ENCODE measurements around the gene LRRC3.
"Not testable (repeated sequence)": the region's sequence is repeated elsewhere in the genome, so short reads cannot be mapped to it uniquely, and the experiment has no call there.

LRRC3 gene

GRCh38 chr21:44478124-44478800, 23.0 kb downstream of the LRRC3 start:
- in situ Hi-C loops (cut with MboI; ENCODE audit: low sequenced_read_pairs, unreplicated experiment): no loop called here
- no peak for DNase-seq (ENCODE audit: low spot score)
- no peak for TF ChIP-seq CTCF (IDR thresholded peaks at IDR 0.05; ENCODE audit: borderline replicate concordance, control extremely low read depth, extremely low read depth, insufficient read depth, missing control alignments)

- in situ Hi-C loops (cut with MboI; ENCODE audit: low sequenced_read_pairs, unreplicated experiment): no loop called here
- no peak for DNase-seq (ENCODE audit: low spot score)
- no peak for TF ChIP-seq CTCF (IDR thresholded peaks at IDR 0.05; ENCODE audit: borderline replicate concordance, control extremely low read depth, extremely low read depth, insufficient read depth, missing control alignments)
These were observed 23.5 kb downstream of the LRRC3 start for GRCh38 chr21:44478801-44479167.

- TF ChIP-seq CTCF (IDR thresholded peaks at IDR 0.05; ENCODE audit: borderline replicate concordance, control extremely low read depth, extremely low read depth, insufficient read depth, missing control alignments): peak; percentile 61
- DNase-seq (ENCODE audit: low spot score); in situ Hi-C loops (cut with MboI; ENCODE audit: low sequenced_read_pairs, unreplicated experiment): not testable (repeated sequence)
These were observed 24.4 kb downstream of the LRRC3 start for GRCh38 chr21:44479556-44480199.

GRCh38 chr21:44480200-44481053, 25.1 kb downstream of the LRRC3 start:
- in situ Hi-C loops (cut with MboI; ENCODE audit: low sequenced_read_pairs, unreplicated experiment): no loop called here
- TF ChIP-seq CTCF (IDR thresholded peaks at IDR 0.05; ENCODE audit: borderline replicate concordance, control extremely low read depth, extremely low read depth, insufficient read depth, missing control alignments): no peak
- no peak for DNase-seq (ENCODE audit: low spot score)

GRCh38 chr21:44482581-44483287, 27.4 kb downstream of the LRRC3 start:
- TF ChIP-seq CTCF (IDR thresholded peaks at IDR 0.05; ENCODE audit: borderline replicate concordance, control extremely low read depth, extremely low read depth, insufficient read depth, missing control alignments): no peak
- in situ Hi-C loops (cut with MboI; ENCODE audit: low sequenced_read_pairs, unreplicated experiment): no loop called here
- no peak for DNase-seq (ENCODE audit: low spot score)

All from GM13976 (cell line).